Suprapubic skin (tissue), 3 donors: ENCODE data around the gene OR2J3.

Source experiments
- CTCF ChIP-seq, 2 donors: fragments of 200-600 bp in 1 of 2; fragments of 450-650 bp in 1 of 2; sonication (generic) in 1 of 2; IDR thresholded peaks; one replicate each; pipeline ENCODE4 v1.5.1; 2016 to 2019; ENCODE audit warnings: antibody characterized with exemption in 2 of 2, mild to moderate bottlenecking in 1 of 2, moderate library complexity in 1 of 2
- POLR2AphosphoS5 ChIP-seq, 3 donors: sonication (generic); formaldehyde crosslinking; IDR thresholded peaks; one replicate each; pipeline ENCODE4 v1.6.1; 2017; ENCODE audit warnings: antibody characterized with exemption in 3 of 3

- TF ChIP-seq CTCF (IDR thresholded peaks at IDR 0.05) = no peak
- TF ChIP-seq POLR2AphosphoS5 (IDR thresholded peaks at IDR 0.05) = no peak
Observed at GRCh38 chr6:29153083-29153482, 45.2 kb downstream of the OR2J3 start.
